ENCODE results near the gene CDH13.

The CDH13 gene

DNA sequence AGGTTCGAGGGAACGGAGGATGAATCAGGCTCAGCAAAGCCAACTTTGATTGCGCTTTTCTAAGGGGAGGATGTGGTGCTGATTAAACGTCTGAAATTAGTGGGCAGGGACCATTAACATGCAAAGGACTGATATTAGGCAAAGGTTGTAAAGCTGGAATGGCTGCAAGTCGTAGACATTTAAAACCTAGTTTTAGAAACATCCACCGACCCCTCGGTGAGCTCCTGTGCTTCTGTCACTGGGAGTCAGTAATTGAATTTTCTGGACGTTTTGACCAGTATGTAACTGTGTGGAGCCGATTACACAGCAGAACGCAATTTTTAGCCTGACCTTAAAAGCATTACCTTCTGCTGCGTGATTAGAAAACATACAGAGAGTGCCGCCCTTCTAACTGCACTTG, 960.4 kb downstream of the CDH13 start:
- H3K4me3 ChIP-seq (ENCODE audit: low read depth, low read length): no peak overlapping the region
- TF ChIP-seq, protein P1, sequence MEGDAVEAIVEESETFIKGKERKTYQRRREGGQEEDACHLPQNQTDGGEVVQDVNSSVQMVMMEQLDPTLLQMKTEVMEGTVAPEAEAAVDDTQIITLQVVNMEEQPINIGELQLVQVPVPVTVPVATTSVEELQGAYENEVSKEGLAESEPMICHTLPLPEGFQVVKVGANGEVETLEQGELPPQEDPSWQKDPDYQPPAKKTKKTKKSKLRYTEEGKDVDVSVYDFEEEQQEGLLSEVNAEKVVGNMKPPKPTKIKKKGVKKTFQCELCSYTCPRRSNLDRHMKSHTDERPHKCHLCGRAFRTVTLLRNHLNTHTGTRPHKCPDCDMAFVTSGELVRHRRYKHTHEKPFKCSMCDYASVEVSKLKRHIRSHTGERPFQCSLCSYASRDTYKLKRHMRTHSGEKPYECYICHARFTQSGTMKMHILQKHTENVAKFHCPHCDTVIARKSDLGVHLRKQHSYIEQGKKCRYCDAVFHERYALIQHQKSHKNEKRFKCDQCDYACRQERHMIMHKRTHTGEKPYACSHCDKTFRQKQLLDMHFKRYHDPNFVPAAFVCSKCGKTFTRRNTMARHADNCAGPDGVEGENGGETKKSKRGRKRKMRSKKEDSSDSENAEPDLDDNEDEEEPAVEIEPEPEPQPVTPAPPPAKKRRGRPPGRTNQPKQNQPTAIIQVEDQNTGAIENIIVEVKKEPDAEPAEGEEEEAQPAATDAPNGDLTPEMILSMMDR (IDR thresholded peaks at IDR 0.05; ENCODE audit: low read depth, low read length): no peak
- DNase-seq (ENCODE audit: low read depth, low spot score): no peak
- in situ Hi-C loops (cut with HindIII; ENCODE audit: low sequenced_read_pairs): no loop called here

DNA sequence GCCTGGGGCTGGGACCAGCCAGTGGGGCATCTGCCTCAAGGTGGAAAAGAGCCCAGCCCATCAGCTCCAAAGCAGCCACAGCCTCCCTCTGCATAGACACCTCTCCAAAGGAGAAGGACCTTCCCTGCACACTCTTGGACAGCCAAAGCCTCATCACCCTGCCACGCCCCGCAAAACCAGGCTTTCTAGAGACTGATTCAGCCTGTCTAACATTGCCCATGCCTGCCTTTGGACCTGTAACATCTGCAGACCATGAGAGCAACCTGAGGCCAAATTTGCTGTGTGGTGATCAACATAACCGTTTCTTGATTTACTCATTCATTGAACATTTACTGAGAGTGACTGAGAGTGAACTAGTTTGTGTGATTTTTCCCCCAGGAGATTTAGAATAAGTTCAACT, 961.3 kb downstream of the CDH13 start:
- no peak overlapping the region for H3K4me3 ChIP-seq (ENCODE audit: low read depth, low read length)
- in situ Hi-C loops (cut with HindIII; ENCODE audit: low sequenced_read_pairs): no loop called here
- no peak for DNase-seq (ENCODE audit: low read depth, low spot score)
- TF ChIP-seq, protein P1 (IDR thresholded peaks at IDR 0.05; ENCODE audit: low read depth, low read length): no peak

DNA sequence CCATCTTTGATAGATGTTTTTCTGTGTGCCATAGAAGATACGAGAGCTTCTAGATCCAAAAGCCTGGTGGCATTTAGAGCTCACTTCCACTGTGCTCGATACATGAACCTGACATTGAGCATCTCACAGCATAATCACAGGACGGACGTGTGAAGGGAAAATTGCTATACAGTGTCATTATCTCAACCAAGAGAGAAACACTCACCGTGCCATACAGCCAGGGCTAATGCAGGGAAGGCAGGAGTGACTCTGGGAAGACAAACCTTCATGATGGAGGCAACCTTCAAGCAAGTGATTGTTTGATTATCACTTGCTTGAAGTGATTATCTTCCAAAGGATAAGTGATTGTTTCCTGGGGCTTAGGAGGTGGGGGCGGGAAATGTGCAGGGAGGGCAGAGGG, 962.8 kb downstream of the CDH13 start:
- no peak overlapping the region for H3K4me3 ChIP-seq (ENCODE audit: low read depth, low read length)
- in situ Hi-C loops (cut with HindIII; ENCODE audit: low sequenced_read_pairs): no loop called here
- no peak for DNase-seq (ENCODE audit: low read depth, low spot score)
- TF ChIP-seq, protein P1 (IDR thresholded peaks at IDR 0.05; ENCODE audit: low read depth, low read length): no peak

DNA sequence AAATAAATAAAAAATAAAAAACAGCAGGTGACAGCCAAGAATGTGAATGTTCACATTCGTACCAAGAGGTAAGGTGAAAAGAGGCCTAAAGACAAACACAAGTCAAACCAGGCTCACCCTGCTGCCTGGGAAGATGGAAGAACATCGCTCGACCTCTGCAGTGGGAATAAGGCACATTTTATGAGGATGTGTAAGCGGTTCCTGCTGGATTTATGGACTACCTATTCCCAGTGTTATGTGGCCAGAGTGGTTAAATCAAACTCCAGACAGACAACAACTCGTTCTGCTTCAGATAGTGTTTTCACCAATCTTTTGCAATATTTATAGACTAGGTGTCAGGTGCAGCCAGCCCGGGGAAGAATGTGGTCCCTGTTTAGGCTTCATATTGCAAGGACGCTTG, 966.0 kb downstream of the CDH13 start:
- no peak for DNase-seq (ENCODE audit: low read depth, low spot score)
- TF ChIP-seq, protein P1 (IDR thresholded peaks at IDR 0.05; ENCODE audit: low read depth, low read length): no peak
- in situ Hi-C loops (cut with HindIII; ENCODE audit: low sequenced_read_pairs): no loop called here
- H3K4me3 ChIP-seq (ENCODE audit: low read depth, low read length): no peak overlapping the region

DNA sequence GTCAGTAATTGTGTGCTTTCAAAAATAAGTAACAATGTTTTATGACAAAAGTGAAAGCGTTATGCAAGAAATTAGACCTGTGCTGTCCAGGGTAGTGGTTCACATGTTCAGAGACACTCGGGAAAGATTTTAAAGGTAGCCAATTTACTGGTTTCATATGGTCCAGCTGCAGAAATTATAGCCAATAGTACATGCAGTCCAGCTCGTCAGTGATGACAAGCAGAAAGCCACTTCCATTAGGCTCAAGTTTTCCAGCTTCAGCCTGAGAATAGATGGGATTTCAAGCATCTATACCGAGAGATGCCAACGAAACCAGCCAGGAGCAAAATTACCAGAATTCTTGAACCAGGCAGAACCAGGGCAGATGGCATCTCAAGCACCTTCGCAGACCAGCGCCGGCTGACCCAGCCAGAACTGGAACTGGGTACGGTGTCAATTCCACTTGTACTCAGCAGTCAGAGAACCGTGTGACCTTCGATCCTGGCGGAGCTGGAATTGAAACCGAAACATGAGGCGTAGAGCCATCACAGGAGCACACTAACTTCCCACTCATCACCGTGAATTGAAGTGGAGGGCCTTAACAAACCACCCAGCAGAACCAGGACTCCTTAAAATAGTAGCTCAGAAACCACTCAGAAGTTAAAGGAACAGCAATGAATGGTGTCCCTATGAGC, 973.2 kb downstream of the CDH13 start:
- H3K4me3 ChIP-seq (ENCODE audit: low read depth, low read length): no peak overlapping the region
- DNase-seq (ENCODE audit: low read depth, low spot score): no peak
- TF ChIP-seq, protein P1 (IDR thresholded peaks at IDR 0.05; ENCODE audit: low read depth, low read length): no peak
- in situ Hi-C loops (cut with HindIII; ENCODE audit: low sequenced_read_pairs): no loop called here

DNA sequence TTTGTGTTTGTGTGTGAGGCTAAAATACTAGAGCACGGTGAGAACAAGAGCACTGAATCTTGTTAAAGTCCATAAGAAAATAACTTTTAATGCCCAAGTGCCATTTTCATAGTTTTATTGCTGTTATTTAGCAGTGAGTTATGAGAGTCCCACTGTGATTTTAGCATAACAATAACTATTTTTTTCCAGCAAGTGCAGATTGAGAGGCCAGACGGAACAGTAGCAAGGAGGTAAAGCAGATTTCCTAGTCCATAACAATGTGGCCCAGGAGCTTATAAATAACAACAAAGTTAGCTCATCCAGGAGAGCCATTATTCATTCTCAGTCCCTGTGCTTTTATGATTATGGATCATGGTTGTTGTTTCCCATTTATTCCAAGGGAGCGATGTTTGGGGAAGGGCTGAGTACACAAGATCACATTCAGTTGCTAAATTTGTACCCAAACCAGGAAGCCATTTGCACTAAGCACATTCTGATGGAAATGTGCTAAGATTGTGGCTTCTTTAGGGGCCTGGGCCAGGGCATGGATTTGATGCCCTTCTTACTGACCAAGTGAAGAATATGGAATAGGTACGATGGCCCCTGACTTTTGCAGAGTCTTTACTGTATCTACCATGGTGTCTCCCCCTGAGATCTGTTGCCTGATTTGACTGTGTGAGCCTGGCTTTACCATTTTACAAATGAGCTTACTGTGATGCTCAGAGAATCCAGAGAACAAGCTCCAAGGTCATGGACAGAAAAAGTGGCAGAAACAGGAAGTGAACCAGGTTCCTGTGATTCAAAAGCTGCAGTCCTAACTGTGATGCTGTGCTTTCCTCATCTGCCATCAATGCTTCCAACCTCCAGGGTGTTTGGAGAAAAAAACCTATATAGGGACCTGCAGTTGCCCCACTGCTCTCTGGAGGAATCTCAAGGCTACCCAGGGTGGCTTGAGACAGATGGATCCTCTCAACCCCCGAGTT, 976.3 kb downstream of the CDH13 start:
- TF ChIP-seq, protein P1 (IDR thresholded peaks at IDR 0.05; ENCODE audit: low read depth, low read length): no peak
- in situ Hi-C loops (cut with HindIII; ENCODE audit: low sequenced_read_pairs): no loop called here
- H3K4me3 ChIP-seq (ENCODE audit: low read depth, low read length): no peak overlapping the region
- no peak for DNase-seq (ENCODE audit: low read depth, low spot score)

Data from astrocyte of the spinal cord (primary cell).